HEK293 (cell line): Measurements from ENCODE around the gene HLA-C.

ENCODE experiments used
- CTCF ChIA-PET: fragments of 350-600 bp; formaldehyde crosslinking; extraction: SDS; loops from one replicate; lab custom pipeline; 2021; ENCODE audit warnings: antibody characterized with exemption; lab: Yijun Ruan, JAX
- POLR2A ChIA-PET: fragments of 300-600 bp; formaldehyde crosslinking; extraction: SDS; loops from one replicate; lab custom pipeline; 2020; ENCODE audit warnings: antibody characterized with exemption, inconsistent platforms; lab: Yijun Ruan, JAX
- H3K27ac ChIP-seq: fragments of 200-500 bp; sonication (Bioruptor generic); 2 replicates; pipeline ENCODE4 v1.5.1; 2014; ENCODE audit warnings: low read depth, low read length, control low read depth, inconsistent platforms; ENCODE audit errors: extremely low read depth
- H3K36me3 ChIP-seq, 2 experiments: fragments of 200-500 bp in 1 of 2; sonication (Bioruptor generic) in 1 of 2; 1 replicate in 1 of 2; 2 replicates in 1 of 2; pipeline ENCODE4 v1.5.1; 2014 to 2017; ENCODE audit warnings: inconsistent platforms in 2 of 2, low read length in 2 of 2; ENCODE audit not compliant: control insufficient read depth in 2 of 2, insufficient read depth in 1 of 2
- H3K4me1 ChIP-seq: fragments of 200-500 bp; sonication (Bioruptor generic); 2 replicates; pipeline ENCODE4 v1.5.1; 2014; ENCODE audit warnings: mild to moderate bottlenecking, low read length, inconsistent platforms; ENCODE audit not compliant: control insufficient read depth, insufficient read depth
- H3K4me3 ChIP-seq: 2 replicates; pipeline ENCODE4 v1.5.1; 2011; ENCODE audit warnings: low read depth, mild to moderate bottlenecking, control low read depth, low read length, moderate library complexity
- H3K9me3 ChIP-seq: fragments of 200-500 bp; sonication (Bioruptor generic); 2 replicates; pipeline ENCODE4 v1.5.1; 2014; ENCODE audit warnings: low read depth, low read length, inconsistent platforms; ENCODE audit not compliant: control insufficient read depth, insufficient read depth
- FEZF1 ChIP-seq: fragments of 450-650 bp; formaldehyde crosslinking; IDR thresholded peaks from 2 replicates; pipeline ENCODE4 v1.5.1; 2016; ENCODE audit warnings: missing biosample characterization, missing genetic modification characterization
- GLIS1 ChIP-seq: fragments of 450-650 bp; formaldehyde crosslinking; IDR thresholded peaks from 2 replicates; pipeline ENCODE4 v1.5.1; 2016; ENCODE audit warnings: missing biosample characterization, missing genetic modification characterization
- PRDM2 ChIP-seq: fragments of 450-650 bp; formaldehyde crosslinking; IDR thresholded peaks from 2 replicates; pipeline ENCODE4 v1.5.1; 2016; ENCODE audit warnings: missing biosample characterization, missing genetic modification characterization, borderline replicate concordance
- SP7 ChIP-seq: fragments of 450-650 bp; formaldehyde crosslinking; IDR thresholded peaks from 2 replicates; pipeline ENCODE4 v1.5.1; 2016; ENCODE audit warnings: missing biosample characterization, missing genetic modification characterization
- TCF7L2 ChIP-seq: IDR thresholded peaks from 2 replicates; pipeline ENCODE4 v1.6.1; 2011; ENCODE audit warnings: low read depth, mild to moderate bottlenecking, inconsistent platforms, low read length, moderate library complexity, borderline replicate concordance
- TRIM28 ChIP-seq: IDR thresholded peaks from 2 replicates; pipeline ENCODE4 v1.6.1; 2011; ENCODE audit warnings: low read length, control low read depth, borderline replicate concordance
- ZBTB49 ChIP-seq: fragments of 450-650 bp; formaldehyde crosslinking; IDR thresholded peaks from 2 replicates; pipeline ENCODE4 v1.5.1; 2016; ENCODE audit warnings: missing biosample characterization, missing genetic modification characterization, low read depth
- ZBTB8A ChIP-seq: fragments of 450-650 bp; formaldehyde crosslinking; IDR thresholded peaks from 2 replicates; pipeline ENCODE4 v1.5.1; 2016; ENCODE audit warnings: missing biosample characterization, missing genetic modification characterization
- ZFP69B ChIP-seq: fragments of 450-650 bp; formaldehyde crosslinking; IDR thresholded peaks from 2 replicates; pipeline ENCODE4 v1.5.1; 2016; ENCODE audit warnings: missing biosample characterization, missing genetic modification characterization
- ZNF112 ChIP-seq: fragments of 450-650 bp; formaldehyde crosslinking; IDR thresholded peaks from 2 replicates; pipeline ENCODE4 v1.5.0; 2017; ENCODE audit warnings: missing biosample characterization, missing genetic modification characterization
- ZNF132 ChIP-seq: fragments of 450-650 bp; formaldehyde crosslinking; IDR thresholded peaks from 2 replicates; pipeline ENCODE4 v1.5.1; 2017; ENCODE audit warnings: missing biosample characterization, missing genetic modification characterization, borderline replicate concordance
- ZNF155 ChIP-seq: fragments of 450-650 bp; formaldehyde crosslinking; IDR thresholded peaks from 2 replicates; pipeline ENCODE4 v1.5.1; 2016; ENCODE audit warnings: missing biosample characterization, missing genetic modification characterization
- ZNF19 ChIP-seq: fragments of 450-650 bp; formaldehyde crosslinking; IDR thresholded peaks from 2 replicates; pipeline ENCODE4; 2016; ENCODE audit warnings: missing biosample characterization, missing genetic modification characterization, low read depth
- ZNF214 ChIP-seq: fragments of 450-650 bp; formaldehyde crosslinking; IDR thresholded peaks from 2 replicates; pipeline ENCODE4 v1.5.1; 2017; ENCODE audit warnings: missing biosample characterization, mild to moderate bottlenecking, missing genetic modification characterization, borderline replicate concordance
- ZNF311 ChIP-seq: fragments of 450-650 bp; formaldehyde crosslinking; IDR thresholded peaks from 2 replicates; pipeline ENCODE4 v1.5.1; 2017; ENCODE audit warnings: missing biosample characterization, missing genetic modification characterization, borderline replicate concordance
- ZNF37A ChIP-seq: fragments of 450-650 bp; IDR thresholded peaks from 2 replicates; pipeline ENCODE4 v1.5.1; 2018; ENCODE audit warnings: missing biosample characterization, missing genetic modification characterization
- ZNF426 ChIP-seq: fragments of 450-650 bp; formaldehyde crosslinking; IDR thresholded peaks from 2 replicates; pipeline ENCODE4 v1.5.1; 2017; ENCODE audit warnings: missing biosample characterization, missing genetic modification characterization, mild to moderate bottlenecking, inconsistent platforms, moderate library complexity
- ZNF473 ChIP-seq: fragments of 450-650 bp; formaldehyde crosslinking; IDR thresholded peaks from 2 replicates; pipeline ENCODE4 v1.5.1; 2017; ENCODE audit warnings: missing biosample characterization, missing genetic modification characterization
- ZNF510 ChIP-seq: fragments of 450-650 bp; formaldehyde crosslinking; IDR thresholded peaks from 2 replicates; pipeline ENCODE4 v1.5.1; 2018; ENCODE audit warnings: mild to moderate bottlenecking, missing genetic modification characterization, missing biosample characterization; ENCODE audit not compliant: insufficient replicate concordance
- ZNF513 ChIP-seq: fragments of 450-650 bp; IDR thresholded peaks from 2 replicates; pipeline ENCODE4 v1.5.1; 2018; ENCODE audit warnings: missing biosample characterization, missing genetic modification characterization
- ZNF555 ChIP-seq: fragments of 450-650 bp; formaldehyde crosslinking; conservative IDR thresholded peaks from 2 replicates; pipeline ENCODE4 v1.5.1; 2017; ENCODE audit warnings: missing biosample characterization, mild to moderate bottlenecking, missing genetic modification characterization, inconsistent platforms
- ZNF560 ChIP-seq: fragments of 450-650 bp; formaldehyde crosslinking; IDR thresholded peaks from 2 replicates; pipeline ENCODE4 v1.5.1; 2017; ENCODE audit warnings: missing biosample characterization, missing genetic modification characterization, borderline replicate concordance
- ZNF585B ChIP-seq: fragments of 450-650 bp; formaldehyde crosslinking; IDR thresholded peaks from 2 replicates; pipeline ENCODE4 v1.5.1; 2016; ENCODE audit warnings: missing biosample characterization, missing genetic modification characterization
- ZNF624 ChIP-seq: fragments of 450-650 bp; formaldehyde crosslinking; IDR thresholded peaks from 2 replicates; pipeline ENCODE4 v1.5.1; 2017; ENCODE audit warnings: missing biosample characterization, missing genetic modification characterization
- ZNF677 ChIP-seq: fragments of 450-650 bp; IDR thresholded peaks from 2 replicates; pipeline ENCODE4 v1.5.0; 2018; ENCODE audit warnings: missing biosample characterization, mild to moderate bottlenecking, missing genetic modification characterization, moderate library complexity
- ZNF776 ChIP-seq: fragments of 450-650 bp; formaldehyde crosslinking; IDR thresholded peaks from 2 replicates; pipeline ENCODE4 v1.5.0; 2017; ENCODE audit warnings: missing biosample characterization, missing genetic modification characterization, borderline replicate concordance

HLA-C gene

GRCh38 chr6:31251261-31251660, 20.6 kb downstream of the HLA-C start:
- H3K4me1 ChIP-seq: no peaks in the 10 kb centered on the region
- H3K9me3 ChIP-seq: no peaks in the 10 kb centered on the region
- POLR2A ChIA-PET: no interaction called here
- no peaks in the 10 kb centered on the region for H3K36me3 ChIP-seq
- TF ChIP-seq ZNF510 (tag by site-specific recombination): no peak
- TF ChIP-seq ZBTB49 (tag by site-specific recombination): no peak
- TF ChIP-seq ZNF776 (tag by site-specific recombination): no peak
- TF ChIP-seq ZNF426: no peak
- TF ChIP-seq ZNF624: no peak
- TF ChIP-seq ZNF555 (tag by site-specific recombination): no peak
- no peak for TF ChIP-seq ZNF473 (tag by site-specific recombination)
- TF ChIP-seq ZNF19 (tag by site-specific recombination): no peak
- no peak for TF ChIP-seq GLIS1
- TF ChIP-seq ZNF513: no peak
- TF ChIP-seq ZBTB8A (tag by site-specific recombination): no peak
- TF ChIP-seq, all 188 proteins: peak for 0
- Histone ChIP-seq H3K27ac (no peak overlapping the region), H3K4me3 (no peak overlapping the region)
- CTCF ChIA-PET: interaction anchor here (0.6 kb wide), 1 partner anchor 17 kb away, joined by 5 read pairs; no protein-coding TSS in a partner anchor

- Histone ChIP-seq H3K4me1 (0 out of 2 replicates have a peak, but pooled peaks cover 3% of the 10 kb centered on the region), H3K36me3 (no peaks in the 10 kb centered on the region), H3K9me3 (no peaks in the 10 kb centered on the region), H3K27ac (no peak overlapping the region), H3K4me3 (no peak overlapping the region)
- ChIA-PET CTCF (interaction anchor here (1.3 kb wide), 1 partner anchor 349 kb away, joined by 3 read pairs; no protein-coding TSS in a partner anchor), POLR2A (no interaction called here)
- no peak for TF ChIP-seq PRDM2
- no peak for TF ChIP-seq ZNF585B (tag by site-specific recombination)
- TF ChIP-seq ZNF37A (tag by site-specific recombination): no peak
- no peak for TF ChIP-seq ZNF510 (tag by site-specific recombination)
- TF ChIP-seq FEZF1: no peak
- TF ChIP-seq ZBTB8A (tag by site-specific recombination): no peak
- no peak for TF ChIP-seq ZNF132
- no peak for TF ChIP-seq ZNF112 (tag by site-specific recombination)
- TF ChIP-seq ZNF214 (tag by site-specific recombination): no peak
- no peak for TF ChIP-seq ZFP69B (tag by site-specific recombination)
- no peak for TF ChIP-seq TRIM28
- no peak for TF ChIP-seq ZNF677 (tag by site-specific recombination)
- no peak for TF ChIP-seq ZNF155 (tag by site-specific recombination)
- no peak for TF ChIP-seq ZNF311 (tag by site-specific recombination)
- TF ChIP-seq ZNF560 (tag by site-specific recombination): no peak
- no peak for TF ChIP-seq TCF7L2
- TF ChIP-seq SP7 (tag by site-specific recombination): no peak
Measured at GRCh38 chr6:31249184-31249583, 22.7 kb downstream of the HLA-C start.
